ENCODE measurements around the gene PPP1R3E.

Gene PPP1R3E

DNA sequence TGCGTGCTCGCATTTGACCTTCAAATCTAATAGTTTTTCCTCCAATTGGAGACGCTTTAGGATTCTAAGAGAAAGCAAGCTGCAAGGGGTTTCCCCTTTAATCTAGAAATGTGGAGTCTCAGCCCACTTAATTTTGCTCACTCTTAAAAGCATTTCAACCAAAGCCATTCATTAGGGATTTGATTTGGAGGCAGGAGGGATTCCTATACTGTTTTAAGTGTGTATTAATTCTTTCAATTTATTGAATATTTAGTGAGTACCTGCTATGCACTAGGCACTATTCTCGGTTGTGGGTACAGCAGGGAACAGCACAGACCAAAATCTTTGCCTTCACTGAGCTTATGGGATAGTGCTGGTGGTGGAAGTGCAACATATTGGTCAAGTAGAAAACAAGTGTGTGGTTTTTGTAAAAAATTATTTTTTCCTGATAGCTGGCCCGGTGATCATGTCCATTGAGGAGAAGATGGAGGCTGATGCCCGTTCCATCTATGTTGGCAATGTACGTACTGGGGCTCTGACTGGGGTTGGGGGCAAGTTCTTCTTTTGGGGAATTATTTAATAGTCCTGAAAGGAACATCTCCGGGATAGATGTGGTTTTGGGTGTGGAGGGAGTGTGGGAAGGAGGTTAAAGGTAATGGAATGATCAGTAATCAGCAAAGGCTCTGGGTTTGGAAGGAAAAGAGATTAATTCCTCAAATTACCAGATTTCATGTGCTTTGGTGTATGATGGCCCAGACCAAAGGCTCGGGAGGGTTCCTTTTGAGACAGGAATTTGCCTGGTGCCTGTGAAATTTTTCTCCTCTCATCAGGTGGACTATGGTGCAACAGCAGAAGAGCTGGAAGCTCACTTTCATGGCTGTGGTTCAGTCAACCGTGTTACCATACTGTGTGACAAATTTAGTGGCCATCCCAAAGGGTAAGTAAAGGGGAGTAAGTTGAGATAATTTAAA is 20.2 kb upstream of the PPP1R3E start:
- no peak for DNase-seq (ENCODE audit: low spot score)

DNA sequence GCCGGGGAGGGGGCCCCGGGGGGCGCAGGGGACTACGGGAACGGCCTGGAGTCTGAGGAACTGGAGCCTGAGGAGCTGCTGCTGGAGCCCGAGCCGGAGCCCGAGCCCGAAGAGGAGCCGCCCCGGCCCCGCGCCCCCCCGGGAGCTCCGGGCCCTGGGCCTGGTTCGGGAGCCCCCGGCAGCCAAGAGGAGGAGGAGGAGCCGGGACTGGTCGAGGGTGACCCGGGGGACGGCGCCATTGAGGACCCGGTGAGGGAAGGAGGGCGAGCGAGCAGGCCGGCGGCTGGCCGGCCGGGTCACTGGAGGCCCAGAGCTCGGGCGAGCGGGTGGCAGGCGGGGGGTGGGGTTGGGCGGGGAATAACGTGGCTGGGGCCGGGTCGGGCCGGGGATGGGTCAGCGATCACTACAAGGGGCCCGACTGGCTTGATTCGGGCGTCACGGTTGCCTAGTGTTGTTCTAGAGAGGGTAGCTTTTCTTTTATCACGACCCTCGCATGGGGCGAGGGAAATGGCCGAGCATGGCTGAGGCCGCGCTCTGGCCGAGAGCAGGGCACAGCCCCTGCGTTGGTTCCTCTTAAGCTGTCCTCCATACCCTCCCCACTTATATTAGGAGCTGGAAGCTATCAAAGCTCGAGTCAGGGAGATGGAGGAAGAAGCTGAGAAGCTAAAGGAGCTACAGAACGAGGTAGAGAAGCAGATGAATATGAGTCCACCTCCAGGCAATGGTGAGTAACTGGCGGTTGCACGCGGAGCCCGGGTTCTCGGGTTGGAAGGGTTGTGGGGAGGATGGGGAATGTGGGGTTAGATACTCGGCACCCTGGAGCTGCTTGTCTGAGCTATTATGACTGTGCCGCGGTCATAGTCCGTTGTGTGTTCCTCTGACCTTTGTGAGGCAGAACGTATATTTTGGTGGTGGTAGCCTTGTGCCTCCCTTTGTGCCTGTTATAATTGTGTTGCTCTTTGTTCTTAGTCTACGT is 19.2 kb upstream of the PPP1R3E start:
- peak; percentile 58 for DNase-seq (ENCODE audit: low spot score)

DNA sequence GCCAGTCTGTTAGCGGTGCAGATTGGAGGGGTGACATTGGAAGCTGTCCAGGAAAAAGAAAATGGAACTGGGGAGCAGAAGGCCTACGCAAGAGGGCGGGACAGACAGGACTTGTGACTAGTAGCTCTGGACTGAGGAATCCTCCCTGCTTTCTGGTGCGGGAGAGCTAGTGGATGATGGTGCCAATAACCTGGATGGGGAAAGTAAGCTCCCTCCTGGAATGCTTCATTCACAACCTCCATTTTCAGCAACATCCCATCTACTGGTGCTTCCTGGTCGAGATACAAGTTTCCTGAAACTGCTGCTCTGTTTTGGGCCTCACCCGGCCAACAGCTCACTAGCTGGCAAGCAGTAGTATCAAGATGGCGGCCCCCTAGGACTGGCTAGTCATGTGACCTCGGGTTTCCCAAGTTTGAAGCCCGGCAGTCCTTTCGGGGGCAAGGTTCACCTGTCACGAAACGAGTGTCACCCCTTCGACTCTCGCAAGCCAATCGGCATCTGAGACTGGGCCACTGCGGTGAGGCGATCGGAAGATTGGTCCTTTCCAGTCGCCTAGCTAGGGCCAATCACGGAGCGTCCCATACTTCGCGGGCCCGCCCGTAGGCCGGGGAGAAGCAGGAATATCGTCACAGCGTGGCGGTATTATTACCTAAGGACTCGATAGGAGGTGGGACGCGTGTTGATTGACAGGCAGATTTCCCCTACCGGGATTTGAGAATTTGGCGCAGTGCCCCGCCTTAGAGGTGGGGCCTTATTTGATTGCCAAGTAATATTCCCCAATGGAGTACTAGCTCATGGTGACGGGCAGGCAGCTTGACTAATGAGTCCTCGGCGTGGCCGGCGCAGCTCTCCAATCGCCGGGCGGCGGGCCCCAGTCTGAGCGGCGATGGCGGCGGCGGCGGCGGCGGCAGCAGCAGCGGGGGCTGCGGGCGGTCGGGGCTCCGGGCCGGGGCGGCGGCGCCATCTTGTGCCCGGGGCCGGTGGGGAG is 18.2 kb upstream of the PPP1R3E start, which contains the start of gene PABPN1:
PABPN1 (plus strand) TSS at position 874 of the 988 bp plus-strand sequence; CDS start at position 887, 13 bp downstream.
- DNase-seq (ENCODE audit: low spot score) = peak; percentile 99

DNA sequence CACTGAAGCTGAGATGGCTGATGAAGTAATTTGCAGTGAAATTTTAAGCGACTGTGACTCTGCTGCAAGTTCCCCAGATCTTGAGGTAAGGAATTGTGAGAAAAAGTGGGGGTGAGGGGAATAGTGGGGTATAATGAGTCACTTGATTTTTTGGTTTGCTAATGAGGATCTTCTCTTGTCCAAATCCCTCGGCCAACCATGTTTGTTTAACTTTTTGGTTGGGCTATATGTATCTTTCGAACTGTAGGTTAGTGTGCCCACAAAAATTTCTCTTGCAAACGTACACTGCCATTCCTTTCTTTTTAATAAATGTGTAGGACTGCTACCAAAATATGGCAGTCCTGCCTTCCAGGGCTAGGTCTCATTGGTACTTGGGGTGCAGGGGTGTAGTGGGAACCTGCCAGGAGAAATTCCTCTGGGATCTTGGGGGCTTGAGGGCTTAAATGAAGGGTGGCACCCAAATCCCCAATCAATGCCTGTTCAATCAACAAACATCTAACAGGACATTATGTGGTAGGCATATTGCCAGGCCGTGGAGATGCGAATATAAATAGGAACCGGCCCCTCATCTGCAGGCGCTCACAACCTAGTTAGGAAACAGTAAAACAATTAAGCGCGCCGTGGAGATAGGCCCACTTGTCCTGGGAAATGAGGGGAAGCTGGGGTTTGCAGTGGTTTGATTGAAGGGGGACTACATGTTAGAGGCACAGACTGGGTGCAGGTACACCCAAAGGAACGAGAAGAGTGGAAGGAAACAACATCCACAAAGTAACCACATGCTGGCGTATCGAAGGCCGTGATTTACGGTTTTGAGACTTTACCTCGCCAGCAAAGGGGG is 17.3 kb upstream of the PPP1R3E start:
- DNase-seq (ENCODE audit: low spot score) = no peak

DNA sequence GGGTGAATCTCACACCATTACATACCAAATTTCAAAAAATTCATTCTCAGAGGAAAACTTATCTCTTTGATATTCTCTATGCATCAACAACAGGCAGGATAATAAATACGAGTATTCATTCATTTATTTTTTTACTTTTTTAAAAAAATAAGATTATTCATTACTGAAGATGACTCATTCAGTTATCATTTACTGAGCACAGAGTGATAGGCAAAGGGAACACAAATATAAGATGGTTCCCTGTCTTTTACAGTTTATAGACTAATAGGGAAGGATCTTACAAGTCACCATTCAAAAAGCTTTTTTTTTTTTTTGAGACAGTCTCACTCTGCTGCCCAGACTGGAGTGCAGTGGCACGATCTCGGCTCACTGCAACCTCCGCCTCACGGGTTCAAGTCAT is 13.6 kb upstream of the PPP1R3E start:
- DNase-seq (ENCODE audit: low spot score) = no peak

DNA sequence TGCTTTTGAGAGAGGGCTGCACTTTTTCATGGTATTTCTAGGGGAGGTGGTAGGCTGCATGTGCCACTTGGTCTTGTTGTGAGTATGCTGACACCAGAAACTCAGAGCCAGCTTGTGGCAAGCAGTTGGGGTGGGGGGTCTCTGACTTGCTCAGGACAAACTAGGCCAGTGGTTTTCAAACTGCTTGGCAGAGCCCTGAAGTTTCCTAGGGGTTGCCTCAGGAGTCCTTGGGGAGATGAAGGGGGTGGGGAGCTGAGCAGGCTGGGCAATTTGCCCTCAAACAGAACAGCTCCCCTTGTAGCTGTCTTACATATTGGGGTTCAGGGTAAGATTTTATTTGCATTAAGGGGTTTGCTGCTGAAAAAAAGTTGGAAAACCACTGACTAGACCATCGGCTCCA is 7.9 kb upstream of the PPP1R3E start:
- DNase-seq (ENCODE audit: low spot score) = no peak

DNA sequence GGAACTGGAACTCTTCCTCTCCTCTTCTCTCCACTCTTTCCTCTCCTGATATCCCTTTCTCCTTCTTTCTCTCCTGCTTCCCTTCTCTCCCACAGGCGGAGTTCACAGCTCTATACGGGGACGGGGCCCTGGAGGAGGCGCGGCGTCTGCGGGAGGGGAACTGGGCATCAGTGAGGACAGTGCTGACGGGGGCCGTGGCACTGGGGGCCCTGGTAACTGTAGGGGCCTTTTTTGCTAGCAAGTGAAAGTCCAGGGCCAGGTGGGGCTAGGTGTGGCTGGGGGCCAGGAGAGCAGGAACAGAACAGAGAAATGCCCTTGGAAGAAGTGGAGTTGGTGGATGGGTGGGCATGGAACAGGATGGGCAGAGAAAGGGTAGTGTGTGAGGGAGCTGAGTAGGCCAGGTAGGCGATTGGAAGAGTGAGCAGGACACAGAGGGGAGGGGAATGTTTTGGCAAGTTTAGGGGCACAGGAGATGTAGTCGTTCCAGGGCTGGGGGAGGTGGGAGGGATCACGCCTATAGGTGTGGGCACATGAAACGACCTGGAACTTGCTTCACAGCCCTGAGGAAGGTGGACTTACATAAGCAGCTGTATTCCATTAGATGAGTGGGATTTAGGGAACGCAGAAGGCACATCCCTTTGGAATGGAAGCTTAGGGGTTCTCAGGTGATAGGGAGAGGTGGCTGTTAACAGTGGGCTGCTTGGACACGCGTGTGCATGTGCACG is 6.2 kb upstream of the PPP1R3E start:
- DNase-seq (ENCODE audit: low spot score) = no peak

DNA sequence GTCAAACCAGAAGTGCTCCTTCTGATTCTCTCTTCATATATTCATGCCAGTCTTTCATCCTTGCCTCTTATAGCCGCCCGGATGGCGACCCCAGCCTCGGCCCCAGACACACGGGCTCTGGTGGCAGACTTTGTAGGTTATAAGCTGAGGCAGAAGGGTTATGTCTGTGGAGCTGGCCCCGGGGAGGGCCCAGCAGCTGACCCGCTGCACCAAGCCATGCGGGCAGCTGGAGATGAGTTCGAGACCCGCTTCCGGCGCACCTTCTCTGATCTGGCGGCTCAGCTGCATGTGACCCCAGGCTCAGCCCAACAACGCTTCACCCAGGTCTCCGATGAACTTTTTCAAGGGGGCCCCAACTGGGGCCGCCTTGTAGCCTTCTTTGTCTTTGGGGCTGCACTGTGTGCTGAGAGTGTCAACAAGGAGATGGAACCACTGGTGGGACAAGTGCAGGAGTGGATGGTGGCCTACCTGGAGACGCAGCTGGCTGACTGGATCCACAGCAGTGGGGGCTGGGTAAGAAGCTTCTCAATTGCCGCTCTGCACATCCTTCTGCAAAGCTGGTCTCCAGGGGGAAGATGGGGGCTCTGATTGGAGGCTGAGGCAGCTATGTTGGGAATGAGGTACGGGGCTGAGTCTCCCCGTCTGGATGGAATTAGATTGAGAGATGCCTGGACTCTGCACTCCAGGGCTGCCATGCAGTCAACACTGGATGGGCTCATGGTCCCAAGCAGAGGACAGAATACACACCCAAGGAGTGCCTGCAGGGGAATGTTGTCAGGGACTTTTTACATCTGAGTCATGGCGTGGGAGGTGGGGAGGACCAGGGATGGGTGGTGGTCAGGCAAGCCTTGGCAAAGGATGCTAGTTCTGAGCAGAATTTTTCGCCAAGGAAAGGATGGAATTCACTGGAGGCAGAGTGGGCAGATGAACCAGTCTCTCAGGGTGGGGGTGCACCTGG is 5.3 kb upstream of the PPP1R3E start:
- no peak for DNase-seq (ENCODE audit: low spot score)

DNA sequence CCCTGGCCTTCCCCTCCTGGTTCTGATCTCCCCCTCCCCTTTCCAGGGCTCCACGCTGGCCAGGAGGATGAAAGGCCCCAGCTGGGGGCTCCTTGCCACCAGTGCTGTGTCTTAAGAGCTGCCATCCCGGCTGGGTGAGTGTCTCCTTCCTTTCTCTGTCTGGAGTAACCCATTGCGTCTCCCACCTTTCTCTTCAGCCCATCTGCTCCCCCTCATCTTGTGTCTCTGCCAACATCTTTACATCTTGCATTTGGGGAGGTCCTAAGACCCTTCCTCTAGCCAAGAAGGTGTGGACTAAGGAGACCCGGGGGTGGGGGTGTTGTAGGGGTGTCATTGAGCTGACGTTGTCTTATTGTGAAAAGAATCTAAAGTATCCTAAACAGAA is 4.5 kb upstream of the PPP1R3E start:
- DNase-seq (ENCODE audit: low spot score) = no peak

DNA sequence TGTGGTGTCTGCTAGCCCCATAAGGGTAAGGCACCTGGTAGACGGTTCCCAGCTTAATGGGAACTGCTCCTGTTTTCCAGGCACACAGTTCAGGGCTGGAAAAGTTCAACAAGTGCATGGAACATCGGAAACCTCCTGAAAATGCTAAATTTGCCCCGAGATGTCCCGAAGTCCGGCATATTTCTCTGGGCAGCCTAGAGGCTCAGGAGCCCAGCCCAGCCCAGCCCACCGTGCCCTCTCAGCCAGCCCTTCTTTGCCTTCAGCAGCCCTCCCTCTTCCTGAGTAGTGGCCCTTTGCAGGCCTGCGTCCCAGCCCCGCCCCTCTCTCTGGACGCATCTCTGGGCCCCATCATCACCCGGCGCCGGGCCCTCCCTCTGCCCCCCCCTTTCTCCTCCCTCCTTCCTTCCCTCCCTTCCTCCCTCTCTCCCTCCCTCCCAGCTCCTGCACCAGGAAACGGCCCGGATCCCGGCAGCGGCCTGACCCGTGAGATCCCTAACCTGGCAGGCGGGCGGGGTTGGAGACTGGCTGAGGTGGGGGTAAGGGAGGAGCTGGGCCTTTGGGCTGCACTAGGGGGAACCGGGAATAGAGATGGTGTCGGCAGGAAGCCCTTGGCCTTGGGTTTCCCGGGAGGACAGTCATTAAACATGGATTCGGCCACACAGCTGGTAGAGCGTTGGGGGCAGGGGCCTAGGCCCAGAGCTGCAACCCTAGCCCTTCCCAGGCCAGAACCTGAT is 3.9 kb upstream of the PPP1R3E start, which contains the start of gene BCL2L2:
BCL2L2 (plus strand) TSS at position 422 of the 734 bp plus-strand sequence. CDS start 935 bp downstream, outside the sequence.
- DNase-seq (ENCODE audit: low spot score) = peak; percentile 79

DNA sequence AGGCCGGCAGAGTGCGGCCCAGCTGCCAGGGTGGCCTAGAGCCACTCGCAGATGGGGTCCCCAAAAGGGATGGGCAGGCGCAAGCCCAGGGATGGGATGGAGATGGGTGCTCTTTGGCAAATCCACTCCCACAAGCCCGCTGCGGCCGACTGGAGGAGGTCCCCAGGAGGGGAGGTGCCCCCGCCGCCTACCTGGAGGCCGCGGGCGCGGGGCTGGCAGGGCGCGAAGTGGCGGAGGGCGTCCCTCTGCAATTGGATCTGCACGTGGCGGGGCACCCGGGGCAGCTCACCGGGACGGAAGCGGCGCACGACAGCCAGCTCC is 730 bp downstream of the PPP1R3E start:
- no peak for DNase-seq (ENCODE audit: low spot score)

DNA sequence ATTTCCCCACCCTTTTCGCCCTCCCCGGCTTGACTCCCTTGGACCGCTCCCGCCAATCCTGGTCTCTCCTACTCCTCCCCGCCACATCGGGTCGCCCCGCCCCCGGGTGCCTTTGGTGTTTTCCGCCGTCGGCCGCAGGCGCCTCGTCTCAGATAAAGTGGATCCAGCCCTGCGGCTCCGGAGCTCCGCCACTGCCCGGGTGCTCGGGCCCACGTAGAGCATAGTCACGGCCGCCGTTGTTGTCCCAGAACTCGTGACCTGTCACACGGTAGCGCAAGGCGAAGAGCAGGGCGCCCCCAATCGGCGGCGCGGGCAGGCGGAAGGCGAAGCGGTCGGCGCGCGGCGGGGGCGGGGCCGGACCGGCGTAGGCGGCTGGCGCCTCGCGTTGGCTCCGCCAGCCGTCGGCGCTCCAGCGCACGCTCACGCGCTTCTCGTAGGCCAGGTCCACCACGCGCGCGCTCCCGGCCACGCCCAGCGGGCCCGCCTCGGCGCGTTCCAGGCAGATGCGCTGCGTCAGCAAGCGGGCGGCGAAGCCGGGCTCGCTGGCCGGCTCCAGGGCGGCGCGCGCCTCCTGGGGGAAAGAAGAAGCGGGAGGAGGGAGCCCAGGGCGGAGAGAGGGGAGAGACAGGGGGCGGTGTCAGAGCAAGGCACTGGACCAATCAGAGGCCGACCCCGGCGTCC is 1.2 kb downstream of the PPP1R3E start:
- DNase-seq (ENCODE audit: low spot score) = peak; percentile 98

DNA sequence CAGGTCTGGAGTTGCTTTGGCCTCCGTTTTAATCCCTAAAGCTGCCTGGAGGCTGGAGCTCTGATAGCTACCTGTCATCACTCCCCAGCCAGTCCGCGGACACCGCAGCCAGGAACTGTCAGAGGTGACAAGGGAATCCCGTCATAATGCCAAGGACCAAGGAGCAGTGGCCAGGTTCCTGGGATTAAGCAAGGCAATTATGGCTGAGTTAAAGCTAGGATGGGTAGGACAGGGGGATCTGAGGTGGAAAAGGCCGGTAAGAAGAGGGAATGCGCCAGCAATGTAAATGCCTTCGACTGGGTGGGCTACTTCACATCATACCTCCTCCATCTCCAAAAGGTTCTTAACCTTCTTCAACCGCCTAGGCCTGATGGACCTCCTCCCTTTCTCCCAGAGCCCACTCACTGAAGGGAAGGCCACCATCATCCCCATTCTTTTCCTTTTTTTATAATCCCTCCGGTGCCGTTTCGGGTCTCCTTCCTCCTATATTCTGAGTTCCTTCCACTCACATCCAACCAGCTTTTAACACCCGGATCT is 1.9 kb downstream of the PPP1R3E start:
- no peak for DNase-seq (ENCODE audit: low spot score)

DNA sequence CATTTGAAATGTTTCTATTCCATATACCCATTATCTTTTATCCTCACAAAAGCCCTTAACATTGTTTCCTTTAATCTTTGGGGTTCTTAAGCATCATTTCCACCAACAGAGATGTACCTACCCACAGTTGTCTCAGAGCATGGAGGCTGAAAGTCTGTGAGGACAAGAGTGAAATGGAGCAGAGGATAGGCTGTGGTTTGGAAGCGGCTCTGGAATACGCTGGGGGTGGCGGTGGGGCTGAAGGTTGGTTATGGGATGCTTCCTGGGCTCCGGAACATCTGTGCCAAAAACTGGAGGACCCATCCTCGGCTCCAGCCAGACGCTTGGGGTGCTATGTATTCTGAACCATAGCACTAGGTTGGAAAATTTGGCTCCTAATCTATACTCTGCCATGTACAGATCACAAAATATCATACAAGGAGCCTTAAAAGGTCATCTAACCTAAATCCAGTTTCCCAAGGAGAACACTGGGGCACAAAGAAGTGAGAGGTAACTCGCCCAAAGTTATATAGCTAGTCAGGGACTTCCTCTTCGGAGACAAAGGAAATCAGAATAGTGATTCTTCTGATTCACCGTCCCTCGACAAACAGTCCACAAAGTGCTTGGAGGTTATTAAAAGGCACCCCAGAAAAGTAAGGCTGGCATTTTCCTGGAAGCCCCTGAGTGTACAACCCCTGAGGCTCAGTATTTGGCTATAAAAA is 2.5 kb downstream of the PPP1R3E start:
- no peak for DNase-seq (ENCODE audit: low spot score)

DNA sequence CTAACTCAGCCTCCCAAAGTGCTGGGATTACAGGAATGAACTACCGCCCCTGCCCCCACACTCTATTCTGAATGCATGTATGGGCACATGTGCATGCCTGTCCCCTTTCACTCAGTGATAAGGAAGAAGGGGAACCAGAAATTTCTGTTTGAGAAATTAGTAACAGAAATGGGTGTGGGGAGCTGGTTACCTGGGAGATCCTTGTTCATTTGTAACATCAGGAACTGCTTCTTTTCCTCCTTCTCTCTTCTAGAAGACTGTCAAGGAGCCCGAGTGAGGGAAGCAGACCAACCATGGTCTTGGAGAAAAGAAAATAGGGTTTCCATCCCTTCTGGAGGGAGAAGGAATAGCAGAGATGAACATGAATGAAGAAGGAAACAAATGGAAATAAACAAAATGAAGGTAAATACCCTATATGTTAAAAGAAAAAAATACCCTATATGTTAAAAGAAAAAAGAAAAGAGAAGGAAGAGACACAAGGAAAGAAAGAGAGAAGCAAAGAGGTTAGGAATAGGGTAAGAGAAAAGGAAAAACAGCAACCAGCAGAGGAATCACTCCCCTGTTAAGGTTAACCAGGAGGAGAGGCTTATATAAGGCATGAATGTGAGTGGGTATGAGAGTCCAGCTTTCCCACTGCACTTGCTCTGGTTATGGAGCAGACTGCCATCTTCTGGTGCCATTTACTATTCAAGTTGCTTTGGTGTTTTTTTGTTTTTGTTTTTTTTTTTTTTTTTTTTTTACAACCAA is 3.3 kb downstream of the PPP1R3E start:
- DNase-seq (ENCODE audit: low spot score) = peak; percentile 23

Measured in AG08395 (cell line).